H9 (cell line): Measurements from ENCODE around the gene TMEM132C. TPM values are rescaled to one million over a fixed set of nuclear protein-coding genes. Genes with fewer than 3 reads are reported as not detected.

ENCODE experiments used
- DNase-seq: peaks from one replicate; pipeline ENCODE4 v3.0.0-alpha.2; 2017
- H2AFZ ChIP-seq: one replicate; pipeline ENCODE4 v1.6.1; 2013; ENCODE audit warnings: mild to moderate bottlenecking, low read length, control low read depth, moderate library complexity
- H2AK5ac ChIP-seq: 2 replicates; pipeline ENCODE4 v1.6.1; 2013; ENCODE audit warnings: low read length, control low read depth, mixed read lengths; ENCODE audit not compliant: insufficient read length
- H2BK120ac ChIP-seq: one replicate; pipeline ENCODE4 v1.6.1; 2013; ENCODE audit warnings: low read depth, mild to moderate bottlenecking, low read length, control low read depth, inconsistent platforms; ENCODE audit not compliant: poor library complexity, severe bottlenecking
- H2BK12ac ChIP-seq: 2 replicates; pipeline ENCODE4 v1.6.1; 2013; ENCODE audit warnings: low read length, control low read depth, mixed read lengths, low read depth; ENCODE audit not compliant: insufficient read length
- H2BK15ac ChIP-seq: 2 replicates; pipeline ENCODE4 v1.6.1; 2013; ENCODE audit warnings: low read depth, low read length, control low read depth
- H2BK20ac ChIP-seq: one replicate; pipeline ENCODE4 v1.6.1; 2013; ENCODE audit warnings: low read depth, mild to moderate bottlenecking, low read length, control low read depth, inconsistent platforms; ENCODE audit not compliant: poor library complexity, severe bottlenecking
- H2BK5ac ChIP-seq: 2 replicates; pipeline ENCODE4 v1.6.1; 2013; ENCODE audit warnings: low read length, control low read depth, mixed read lengths; ENCODE audit not compliant: insufficient read length
- H3K14ac ChIP-seq: 2 replicates; pipeline ENCODE4 v1.6.1; 2013; ENCODE audit warnings: low read length, control low read depth; ENCODE audit not compliant: insufficient read depth
- H3K18ac ChIP-seq: 2 replicates; pipeline ENCODE4 v1.6.1; 2013; ENCODE audit warnings: low read depth, mild to moderate bottlenecking, mixed read lengths, low read length, control low read depth; ENCODE audit not compliant: insufficient read length
- H3K23ac ChIP-seq: 2 replicates; pipeline ENCODE4 v1.6.1; 2013; ENCODE audit warnings: low read length, control low read depth, mixed read lengths, low read depth; ENCODE audit not compliant: insufficient read length
- H3K23me2 ChIP-seq: 2 replicates; pipeline ENCODE4 v1.6.1; 2013; ENCODE audit warnings: low read depth, mild to moderate bottlenecking, mixed read lengths, low read length, control low read depth; ENCODE audit not compliant: insufficient read length, poor library complexity, severe bottlenecking
- H3K27ac ChIP-seq: 2 replicates; pipeline ENCODE4 v1.5.1; 2013; ENCODE audit warnings: low read length, control low read depth, mixed read lengths, low read depth; ENCODE audit not compliant: insufficient read length
- H3K27me3 ChIP-seq: 2 replicates; pipeline ENCODE4 v1.6.1; 2013; ENCODE audit warnings: low read length, control low read depth, inconsistent platforms; ENCODE audit not compliant: insufficient read depth
- H3K4ac ChIP-seq: 2 replicates; pipeline ENCODE4 v1.6.1; 2013; ENCODE audit warnings: low read depth, mild to moderate bottlenecking, control low read depth, inconsistent platforms, low read length, moderate library complexity
- H3K4me1 ChIP-seq: 2 replicates; pipeline ENCODE4 v1.6.1; 2013; ENCODE audit warnings: low read length, control low read depth, inconsistent platforms; ENCODE audit not compliant: insufficient read depth
- H3K4me2 ChIP-seq: 2 replicates; pipeline ENCODE4 v1.6.1; 2013; ENCODE audit warnings: low read length, control low read depth, mixed read lengths; ENCODE audit not compliant: insufficient read length, insufficient read depth
- H3K56ac ChIP-seq: 2 replicates; pipeline ENCODE4 v1.6.1; 2013; ENCODE audit warnings: low read depth, mild to moderate bottlenecking, mixed read lengths, low read length, control low read depth; ENCODE audit not compliant: insufficient read length
- H3K79me1 ChIP-seq: 2 replicates; pipeline ENCODE4 v1.6.1; 2013; ENCODE audit warnings: low read depth, mild to moderate bottlenecking, moderate library complexity, low read length, control low read depth, inconsistent platforms; ENCODE audit not compliant: insufficient read depth, poor library complexity, severe bottlenecking
- H3K79me2 ChIP-seq: 2 replicates; pipeline ENCODE4 v1.6.1; 2013; ENCODE audit warnings: low read length, control low read depth, inconsistent platforms; ENCODE audit not compliant: insufficient read depth
- H3K9ac ChIP-seq: 2 replicates; pipeline ENCODE4 v1.6.1; 2013; ENCODE audit warnings: low read length, control low read depth, mixed read lengths; ENCODE audit not compliant: insufficient read length; ENCODE audit errors: extremely low read depth
- H3K9me3 ChIP-seq: one replicate; pipeline ENCODE4 v1.6.1; 2013; ENCODE audit warnings: low read depth, low read length, inconsistent platforms; ENCODE audit not compliant: control insufficient read depth
- H3T11ph ChIP-seq: one replicate; pipeline ENCODE4 v1.6.1; 2013; ENCODE audit warnings: mild to moderate bottlenecking, low read length, control low read depth, inconsistent platforms
- H4K20me1 ChIP-seq: one replicate; pipeline ENCODE4 v1.6.1; 2013; ENCODE audit not compliant: control insufficient read depth, insufficient read length, insufficient read depth
- H4K5ac ChIP-seq: 2 replicates; pipeline ENCODE4 v1.6.1; 2013; ENCODE audit warnings: low read depth, mild to moderate bottlenecking, mixed read lengths, low read length, control low read depth; ENCODE audit not compliant: insufficient read length
- H4K8ac ChIP-seq: replicated peaks from 2 replicates; pipeline ENCODE4 v1.6.1; 2013; ENCODE audit warnings: low read length, control low read depth, mixed read lengths, low read depth; ENCODE audit not compliant: insufficient read length
- H4K91ac ChIP-seq: 2 replicates; pipeline ENCODE4 v1.6.1; 2013; ENCODE audit warnings: low read depth, mild to moderate bottlenecking, moderate library complexity, mixed read lengths, low read length, control low read depth; ENCODE audit not compliant: insufficient read length
- H3K27ac Mint-ChIP-seq, 3 experiments: 2 replicates in 2 of 3; 3 replicates in 1 of 3; pipeline ENCODE4 v1.8.0; 2020 to 2021; ENCODE audit warnings: mixed read lengths in 3 of 3, mild to moderate bottlenecking in 1 of 3, moderate library complexity in 1 of 3
- H3K27me3 Mint-ChIP-seq: 2 replicates; pipeline ENCODE4 v1.8.0; 2021; ENCODE audit warnings: low read depth, mild to moderate bottlenecking, moderate library complexity, mixed read lengths
- H3K36me3 Mint-ChIP-seq, 3 experiments: 2 replicates in 2 of 3; 3 replicates in 1 of 3; pipeline ENCODE4 v1.8.0; 2020 to 2021; ENCODE audit warnings: low read depth in 3 of 3, mixed read lengths in 3 of 3; ENCODE audit not compliant: insufficient read depth in 1 of 3
- H3K4me1 Mint-ChIP-seq, 2 experiments: 2 replicates each; pipeline ENCODE4 v1.8.0; 2020; ENCODE audit warnings: mixed read lengths in 2 of 2
- H3K4me3 Mint-ChIP-seq, 2 experiments: 2 replicates in 1 of 2; 3 replicates in 1 of 2; pipeline ENCODE4 v1.8.0; 2020 to 2021; ENCODE audit warnings: mild to moderate bottlenecking in 2 of 2, mixed read lengths in 2 of 2, moderate library complexity in 1 of 2
- H3K9me3 Mint-ChIP-seq, 2 experiments: 2 replicates in 1 of 2; 3 replicates in 1 of 2; pipeline ENCODE4 v1.8.0; 2020; ENCODE audit warnings: mild to moderate bottlenecking in 2 of 2, mixed read lengths in 2 of 2, moderate library complexity in 1 of 2
- WGBS: extraction: QIAGEN DNeasy Blood & Tissue Kit; methylation state at CpG from one replicate; pipeline ENCODE4 v1.1.7; 2013; ENCODE audit warnings: missing lambda C conversion rate, low lambda C conversion rate, mixed read lengths; ENCODE audit not compliant: insufficient read length; ENCODE audit errors: extremely low coverage; 5-methylcytosine and 5-hydroxymethylcytosine counted together
- total RNA-seq: library from RNA; stranded (reverse); gene quantifications from 2 replicates; pipeline ENCODE4 v1.2.1, GENCODE V29; 2021
- TF ChIP-seq, protein P1 (sequence below): fragments of 200-600 bp; sonication (generic); conservative IDR thresholded peaks from 3 replicates; pipeline ENCODE4 v1.8.0; 2021; ENCODE audit warnings: antibody characterized with exemption, mild to moderate bottlenecking

The TMEM132C gene
- total RNA-seq, 1 experiment from 2014 or later, result 0.22 TPM

DNA sequence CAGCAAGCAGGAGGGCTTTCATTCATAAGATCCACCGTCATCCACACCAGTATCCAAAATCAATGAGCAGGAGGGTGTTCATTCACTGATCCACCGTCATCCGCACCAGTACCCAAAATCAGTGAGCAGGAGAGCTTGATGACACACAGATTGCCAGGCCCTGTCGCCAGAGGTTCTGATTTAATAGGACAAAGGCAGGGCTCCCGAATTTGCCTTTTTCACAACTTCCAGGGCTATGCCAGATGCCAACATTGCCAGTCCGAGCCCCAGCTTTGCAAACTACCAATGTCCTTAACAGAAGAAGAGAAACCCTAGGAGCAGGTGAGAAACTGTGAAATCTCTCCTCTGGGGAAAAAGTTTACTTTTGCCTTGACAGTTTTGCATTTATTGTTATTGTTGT lies 441.8 kb downstream of the TMEM132C start:
- TF ChIP-seq, protein P1, sequence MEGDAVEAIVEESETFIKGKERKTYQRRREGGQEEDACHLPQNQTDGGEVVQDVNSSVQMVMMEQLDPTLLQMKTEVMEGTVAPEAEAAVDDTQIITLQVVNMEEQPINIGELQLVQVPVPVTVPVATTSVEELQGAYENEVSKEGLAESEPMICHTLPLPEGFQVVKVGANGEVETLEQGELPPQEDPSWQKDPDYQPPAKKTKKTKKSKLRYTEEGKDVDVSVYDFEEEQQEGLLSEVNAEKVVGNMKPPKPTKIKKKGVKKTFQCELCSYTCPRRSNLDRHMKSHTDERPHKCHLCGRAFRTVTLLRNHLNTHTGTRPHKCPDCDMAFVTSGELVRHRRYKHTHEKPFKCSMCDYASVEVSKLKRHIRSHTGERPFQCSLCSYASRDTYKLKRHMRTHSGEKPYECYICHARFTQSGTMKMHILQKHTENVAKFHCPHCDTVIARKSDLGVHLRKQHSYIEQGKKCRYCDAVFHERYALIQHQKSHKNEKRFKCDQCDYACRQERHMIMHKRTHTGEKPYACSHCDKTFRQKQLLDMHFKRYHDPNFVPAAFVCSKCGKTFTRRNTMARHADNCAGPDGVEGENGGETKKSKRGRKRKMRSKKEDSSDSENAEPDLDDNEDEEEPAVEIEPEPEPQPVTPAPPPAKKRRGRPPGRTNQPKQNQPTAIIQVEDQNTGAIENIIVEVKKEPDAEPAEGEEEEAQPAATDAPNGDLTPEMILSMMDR, result no peak
- no peak for DNase-seq
- no peaks in the 10 kb centered on the region for H3K4me1 Mint-ChIP-seq

More for the DNA sequence above, 441.8 kb downstream of the TMEM132C start:
- Histone ChIP-seq H3K18ac (no peak overlapping the region), H4K20me1 (no peaks in the 10 kb centered on the region), H2BK12ac (no peak overlapping the region), H2BK20ac (no peak overlapping the region), H2AK5ac (no peak overlapping the region), H3K79me2 (no peaks in the 10 kb centered on the region), H4K5ac (no peak overlapping the region), H2BK120ac (no peak overlapping the region), H3K4me2 (no peak overlapping the region), H3K4ac (no peak overlapping the region; the same call in 1 of the 2 replicates), H3T11ph (no peak overlapping the region), H4K8ac (no peak overlapping the region), H3K9me3 (no peaks in the 10 kb centered on the region), H3K27me3 (no peaks in the 10 kb centered on the region; the same call in 1 of the 2 replicates), H2BK15ac (no peak overlapping the region), H3K23ac (no peak overlapping the region), H3K27ac (no peak overlapping the region), H3K9ac (no peak overlapping the region), H3K56ac (no peak overlapping the region), H2AFZ (no peak overlapping the region), H4K91ac (no peak overlapping the region), H3K4me1 (no peaks in the 10 kb centered on the region), H2BK5ac (no peak overlapping the region), H3K79me1 (no peaks in the 10 kb centered on the region), H3K14ac (no peak overlapping the region), H3K23me2 (no peaks in the 10 kb centered on the region)
- H3K9me3 Mint-ChIP-seq, result no peaks in the 10 kb centered on the region
- no peak overlapping the region for H3K4me3 Mint-ChIP-seq
- peaks cover 6% of the 10 kb centered on the region for H3K27me3 Mint-ChIP-seq
- H3K36me3 Mint-ChIP-seq, result peaks cover 0 to 2% (median 0%) of the 10 kb centered on the region in 3 experiments; a peak in 1 of 7 replicates
- WGBS, result no CpG with 5 or more reads among the region's 6 CpGs
- H3K27ac Mint-ChIP-seq, result no peak overlapping the region
